HG02763 (cell line): ENCODE measurements around the gene CCDC93.

Experiments
- ATAC-seq: cut with Tn5 transposase; IDR thresholded peaks from one replicate; pipeline ENCODE4 v1.9.1; 2021; ENCODE audit warnings: mild to moderate bottlenecking, moderate library complexity; ENCODE audit not compliant: unreplicated experiment

CCDC93 gene

DNA sequence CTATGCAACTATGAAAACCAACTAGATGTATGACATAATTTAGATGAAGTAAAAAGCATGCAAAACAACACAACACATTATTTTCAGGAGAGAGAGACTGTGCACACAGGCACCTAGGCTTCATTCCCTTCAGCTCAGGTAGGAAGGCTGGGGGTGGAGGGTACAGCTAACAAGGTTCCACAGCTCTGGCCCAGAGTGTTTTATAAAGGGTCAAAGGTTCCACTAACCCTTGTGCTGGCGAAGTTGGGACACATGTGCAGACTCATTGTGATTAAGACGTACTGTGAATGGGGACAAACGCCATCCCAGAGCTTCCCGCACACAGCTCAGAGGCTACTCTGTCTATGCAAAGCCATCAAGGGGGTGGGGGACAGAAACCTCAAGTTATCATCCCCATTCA lies 19.1 kb downstream of the CCDC93 start:
- ATAC-seq: no peak

DNA sequence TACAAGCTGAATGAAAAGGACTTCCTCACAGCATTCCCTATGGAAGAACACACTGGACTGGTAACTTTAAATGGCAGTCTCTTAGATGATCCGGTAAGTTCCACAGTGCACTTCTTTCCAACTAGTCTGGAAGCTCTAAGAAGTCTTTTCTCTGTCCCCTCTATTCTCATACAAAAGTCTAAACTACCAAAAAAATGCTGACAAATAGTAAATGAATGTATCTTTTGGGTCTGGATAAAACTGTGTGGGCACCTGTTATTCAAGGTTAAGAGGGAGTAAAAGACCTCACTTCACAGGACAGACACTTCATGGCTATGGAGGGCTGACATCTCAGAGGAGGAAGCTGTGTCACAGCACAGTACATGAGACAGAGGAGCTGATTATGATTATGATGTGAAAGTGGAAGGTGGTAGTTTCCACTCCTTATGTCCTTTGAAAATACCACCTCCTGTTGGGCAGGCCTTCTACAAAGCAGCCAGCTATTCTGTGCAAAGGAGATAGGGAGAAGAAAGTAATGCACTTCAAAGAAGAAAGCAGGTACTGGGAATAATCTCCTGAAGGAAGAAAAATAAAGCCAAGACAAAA lies 23.9 kb downstream of the CCDC93 start:
- no peak for ATAC-seq

DNA sequence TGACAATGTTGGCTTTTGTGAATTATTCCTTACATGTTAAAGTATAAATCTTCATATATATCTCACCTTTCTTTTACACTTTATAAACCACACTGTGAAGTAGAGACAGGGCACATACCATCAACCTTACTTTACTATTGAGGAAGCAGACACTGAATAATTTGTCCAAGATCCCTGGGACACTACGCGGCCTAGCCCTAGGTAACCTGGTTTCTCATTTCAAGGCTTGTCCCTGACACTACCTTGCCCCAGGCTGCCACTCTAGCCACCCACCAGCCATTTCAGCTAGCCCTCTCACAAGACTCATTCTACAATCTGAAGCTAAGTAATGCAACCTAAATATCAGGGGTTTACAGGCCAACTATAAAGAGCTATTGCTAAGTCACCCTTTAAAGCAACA lies 26.7 kb downstream of the CCDC93 start:
- ATAC-seq: no peak

DNA sequence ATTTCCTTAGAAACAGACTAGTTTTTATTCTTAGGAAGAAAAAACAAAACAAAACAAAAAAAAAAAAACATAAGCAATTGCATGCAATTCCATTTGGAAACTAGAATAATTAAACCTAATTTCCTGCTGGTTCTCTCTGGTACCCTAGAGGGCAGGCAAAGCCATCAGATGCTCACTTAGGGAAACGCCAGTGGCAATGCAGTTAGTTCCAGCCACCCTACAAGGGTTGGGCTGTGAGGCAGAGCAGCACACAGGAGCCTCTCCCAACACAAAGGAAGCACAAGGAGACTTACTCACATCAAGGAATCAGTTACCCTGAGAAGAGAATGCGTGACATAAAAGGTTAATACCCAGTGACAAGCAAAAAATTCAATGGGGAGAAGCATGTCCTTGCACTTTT lies 28.8 kb downstream of the CCDC93 start:
- ATAC-seq: no peak

DNA sequence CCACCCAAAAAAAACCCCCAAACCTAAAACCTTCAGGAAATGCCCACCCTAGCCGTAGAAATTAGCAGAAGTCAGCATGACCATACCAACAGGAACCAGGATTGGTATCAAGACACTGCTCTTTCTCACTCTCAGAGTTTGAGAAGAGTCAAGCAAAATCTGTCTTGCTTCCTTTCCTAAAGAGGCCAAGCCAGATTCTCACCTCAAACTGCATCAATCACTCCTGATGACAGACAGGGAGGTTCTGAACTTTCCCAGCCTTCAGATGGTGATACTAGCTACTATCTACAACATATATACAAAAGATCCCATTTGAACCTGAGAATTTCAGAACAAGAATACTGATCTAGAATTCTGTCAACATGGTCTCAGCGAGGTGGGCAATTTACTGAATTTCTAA lies 29.7 kb downstream of the CCDC93 start:
- no peak for ATAC-seq

DNA sequence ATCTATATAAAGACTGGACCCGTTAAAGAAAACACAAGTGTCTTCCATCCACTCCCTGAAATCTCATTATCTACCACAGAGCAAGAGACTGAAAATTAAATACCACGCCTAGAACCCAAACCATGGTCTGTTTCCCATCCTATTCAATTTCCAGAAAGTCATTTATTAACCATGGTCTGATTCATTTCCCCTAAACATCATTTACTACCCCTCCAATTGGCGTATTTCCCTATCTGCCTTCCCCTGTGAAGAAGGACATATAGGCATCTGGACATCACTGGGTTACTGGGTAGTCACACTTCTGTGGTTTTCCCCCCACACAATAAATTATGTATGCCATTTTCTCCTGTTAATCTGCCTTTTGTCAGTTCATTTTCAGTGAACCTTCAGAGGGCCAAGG lies 30.8 kb downstream of the CCDC93 start:
- no peak for ATAC-seq

DNA sequence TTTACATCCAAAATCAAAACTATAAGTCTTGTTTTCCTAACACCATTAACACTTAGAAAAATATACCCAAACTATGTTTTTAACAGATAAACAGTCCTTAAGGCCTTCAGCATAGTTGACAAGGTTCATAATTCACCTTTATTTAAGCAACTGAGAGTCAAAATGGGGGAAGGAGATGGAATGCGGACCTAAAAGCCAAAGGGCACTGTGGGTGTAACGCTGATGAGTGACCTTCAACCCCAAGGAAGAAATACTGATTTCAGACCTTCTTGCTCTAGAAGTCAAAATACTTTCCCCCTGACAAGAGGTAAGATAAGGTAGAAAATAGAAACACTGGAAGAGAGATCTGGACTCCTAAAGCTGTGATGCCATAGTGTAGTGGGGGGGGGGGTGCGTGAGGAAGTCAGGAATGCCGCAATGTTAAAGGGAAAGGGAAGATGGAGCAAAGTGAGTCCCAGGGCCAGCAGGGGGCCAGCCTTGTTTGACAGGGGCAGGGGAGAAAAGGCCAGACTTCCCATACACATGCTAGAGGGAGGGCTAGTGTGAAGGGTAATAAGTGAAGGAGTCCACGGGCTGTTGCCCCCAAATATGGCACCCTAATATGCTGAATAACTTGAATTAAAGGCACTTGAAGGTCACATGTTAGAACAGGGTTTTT lies 31.4 kb downstream of the CCDC93 start:
- ATAC-seq: no peak

DNA sequence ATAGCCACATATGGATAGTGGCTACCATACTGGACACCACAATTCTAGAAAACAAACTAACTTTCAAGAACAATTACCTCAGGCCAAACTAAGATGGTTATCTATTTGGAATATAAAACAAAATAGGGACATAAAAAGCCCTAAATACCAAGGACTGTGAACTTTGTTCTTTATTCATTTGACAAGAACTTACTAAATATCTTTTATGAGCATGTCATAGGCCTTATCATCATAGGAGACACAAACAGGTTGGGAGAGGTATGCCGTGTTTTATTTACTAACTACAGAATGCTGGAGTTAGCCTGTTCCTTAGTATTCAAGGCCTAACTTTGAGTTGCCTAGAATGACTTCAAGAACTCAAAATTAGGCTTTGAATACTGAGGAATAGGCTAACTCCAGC lies 32.1 kb downstream of the CCDC93 start:
- no peak for ATAC-seq

DNA sequence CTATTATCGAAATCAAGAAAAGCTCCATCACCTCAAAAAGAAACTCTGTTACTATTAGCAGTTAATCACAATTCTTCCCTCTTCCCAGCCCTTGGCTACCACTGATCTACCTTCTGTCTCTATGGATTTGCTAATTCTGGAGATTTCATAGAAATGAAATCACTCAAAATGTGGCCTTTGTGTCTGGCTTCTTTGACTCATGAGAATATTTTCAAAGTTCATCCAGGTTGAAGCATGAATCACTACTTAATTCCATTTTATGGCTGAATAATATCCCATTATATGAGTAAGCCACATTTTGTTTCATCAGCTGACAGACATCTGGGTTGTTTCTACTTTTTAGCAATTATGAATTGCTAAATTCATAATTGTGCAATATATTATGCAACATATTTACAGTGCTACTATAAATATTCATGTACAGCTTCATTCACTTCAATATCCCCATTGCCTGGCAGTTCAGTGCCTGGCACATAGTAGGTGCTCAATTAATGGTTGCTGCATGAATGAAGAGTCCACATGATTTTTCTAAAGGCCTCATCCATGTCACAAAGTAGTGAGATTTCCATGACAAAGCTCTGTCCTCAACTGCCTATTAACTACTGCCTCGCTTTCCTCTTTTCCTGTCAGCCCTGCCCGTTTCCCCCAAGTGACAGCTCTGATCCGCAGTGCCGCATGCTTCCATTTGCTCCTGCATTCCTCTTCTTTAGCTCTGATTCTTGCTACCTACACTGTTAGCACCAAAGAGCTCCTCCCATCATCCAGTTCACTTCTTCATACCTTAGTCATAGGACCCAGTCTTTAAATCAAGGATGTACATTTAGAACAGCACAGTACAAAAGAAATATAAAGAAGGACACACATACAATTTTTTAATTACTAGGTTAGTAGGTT lies 32.8 kb downstream of the CCDC93 start:
- no peak for ATAC-seq

DNA sequence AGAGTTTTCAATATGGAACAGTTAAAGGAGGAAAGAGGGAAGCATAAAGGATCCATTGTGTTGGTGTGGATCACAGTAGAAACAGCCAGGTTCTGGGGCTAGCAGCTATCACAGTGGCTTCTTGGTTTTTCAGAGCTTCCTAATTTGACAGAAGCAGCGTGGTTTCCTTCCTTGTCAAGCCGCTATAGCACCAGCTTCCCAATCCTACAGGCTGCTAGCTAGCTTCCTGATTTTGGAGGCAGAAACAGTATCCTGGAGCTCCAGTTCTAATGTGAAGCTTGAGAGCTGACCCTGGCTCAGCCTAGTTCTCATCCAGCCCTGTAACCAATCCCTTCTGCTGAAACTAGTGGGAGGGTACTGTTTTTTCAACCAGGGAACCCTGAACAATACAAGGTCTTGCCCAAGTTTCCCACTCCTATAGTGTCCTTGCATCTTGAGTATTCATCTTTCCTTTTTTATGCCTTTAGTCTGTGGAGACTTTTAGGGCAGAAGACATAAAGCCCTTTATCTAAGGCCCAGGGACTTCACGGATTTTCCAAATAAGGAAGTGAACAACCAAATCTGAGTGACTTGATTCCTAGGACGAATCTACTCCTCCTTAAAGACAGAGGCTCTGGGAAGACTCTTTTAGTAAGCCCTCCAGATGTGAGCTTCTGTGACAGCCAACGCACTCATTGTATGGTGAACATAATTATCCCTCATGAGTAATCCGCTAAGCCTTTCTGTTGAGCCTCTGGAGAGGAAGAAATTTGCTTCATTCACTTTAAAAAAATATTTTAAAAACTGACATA lies 33.8 kb downstream of the CCDC93 start:
- no peak for ATAC-seq

DNA sequence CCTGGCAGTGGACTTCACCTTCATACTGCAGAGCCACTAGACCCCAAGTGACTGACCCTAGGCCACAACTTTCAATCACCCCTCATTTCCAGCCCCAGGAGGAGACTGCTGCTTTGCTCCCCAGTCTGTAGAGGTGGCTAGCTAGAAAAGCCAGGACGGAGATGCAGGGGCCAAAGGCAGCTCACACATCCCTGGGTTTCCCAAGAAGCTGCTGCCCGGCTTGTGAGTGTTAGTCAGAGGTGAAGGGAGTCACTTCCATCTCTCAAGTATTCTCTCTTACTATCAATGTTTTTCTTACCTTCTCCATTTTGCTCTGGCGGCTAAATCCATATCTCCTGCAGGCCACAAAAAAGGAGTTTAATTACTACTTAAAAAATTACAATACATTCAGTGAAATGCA lies 36.2 kb downstream of the CCDC93 start:
- no peak for ATAC-seq

DNA sequence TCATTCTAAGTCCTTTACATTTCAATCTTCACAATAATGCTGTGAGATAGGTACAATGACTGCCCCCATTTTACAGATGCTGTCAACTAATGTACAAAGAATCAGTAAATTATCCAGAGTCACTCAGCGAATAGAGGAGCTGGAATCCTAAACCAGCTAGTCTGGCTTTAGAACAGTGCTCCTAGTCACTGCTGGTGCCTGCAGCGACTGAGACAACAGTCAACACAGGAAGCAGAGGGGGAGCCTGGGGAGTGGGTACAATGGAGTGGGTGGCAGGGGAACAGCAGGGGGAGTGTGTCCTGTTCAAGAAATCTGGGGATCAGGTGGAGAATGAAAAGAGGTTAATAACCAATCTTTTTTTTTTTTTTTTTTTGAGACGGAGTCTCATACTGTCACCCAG lies 37.3 kb downstream of the CCDC93 start:
- ATAC-seq: no peak

DNA sequence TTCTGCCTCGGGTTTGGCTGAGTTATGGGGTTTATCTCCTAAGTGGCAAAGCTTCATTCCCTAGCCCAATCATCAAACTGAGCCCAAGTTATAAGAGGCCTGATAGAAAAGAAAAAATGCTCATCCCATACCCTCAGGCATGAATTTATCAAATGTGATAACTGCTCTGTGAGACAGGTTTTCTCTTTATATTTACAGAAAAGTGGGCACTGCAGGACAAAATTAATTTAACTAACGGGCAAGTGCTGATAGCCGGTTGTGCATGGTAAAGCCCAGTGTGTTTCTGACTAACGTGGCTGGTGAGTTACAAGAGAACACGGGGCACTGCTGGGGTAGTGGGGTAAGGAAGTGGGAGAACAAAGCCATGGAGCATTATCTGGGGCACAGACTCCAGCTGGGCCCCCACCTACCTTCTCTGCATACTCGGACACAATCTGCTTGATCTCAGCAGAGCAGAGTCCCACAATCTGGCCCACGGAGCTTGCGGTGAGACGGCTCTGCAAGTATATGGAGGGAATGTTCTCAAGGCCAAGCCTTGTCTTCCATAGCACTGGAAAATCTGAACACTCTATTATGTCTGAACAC lies 40.3 kb downstream of the CCDC93 start:
- no peak for ATAC-seq

DNA sequence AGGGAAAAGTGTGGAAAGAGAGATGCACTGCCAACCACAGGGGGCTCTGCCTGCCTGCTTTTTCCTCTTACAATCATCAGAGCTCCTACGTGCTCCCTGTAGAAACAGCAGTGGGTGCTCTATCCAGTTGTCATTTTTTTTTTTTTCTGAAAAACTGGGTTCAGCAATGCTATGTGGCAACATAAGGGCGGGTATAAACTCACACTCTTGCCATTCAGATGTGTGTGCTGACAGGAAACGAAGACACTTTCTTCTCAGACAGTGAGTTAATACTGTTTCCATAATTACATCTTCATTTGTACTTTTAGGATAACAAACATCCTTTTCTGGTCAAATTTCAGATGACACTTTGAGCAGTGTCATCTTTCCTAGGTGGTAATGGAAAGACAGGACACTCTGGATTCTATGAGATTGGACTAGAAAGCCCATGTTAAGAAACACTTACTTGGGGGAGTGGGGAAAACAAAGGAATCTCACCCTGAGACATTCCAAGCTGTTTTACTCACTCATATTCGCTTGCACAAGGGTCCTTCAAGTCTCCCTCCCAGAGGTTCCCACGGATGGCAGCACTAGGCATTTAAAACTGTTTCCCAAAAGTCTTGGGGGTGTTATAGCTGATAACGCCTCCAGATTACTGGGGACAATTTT lies 41.3 kb downstream of the CCDC93 start:
- ATAC-seq: no peak

DNA sequence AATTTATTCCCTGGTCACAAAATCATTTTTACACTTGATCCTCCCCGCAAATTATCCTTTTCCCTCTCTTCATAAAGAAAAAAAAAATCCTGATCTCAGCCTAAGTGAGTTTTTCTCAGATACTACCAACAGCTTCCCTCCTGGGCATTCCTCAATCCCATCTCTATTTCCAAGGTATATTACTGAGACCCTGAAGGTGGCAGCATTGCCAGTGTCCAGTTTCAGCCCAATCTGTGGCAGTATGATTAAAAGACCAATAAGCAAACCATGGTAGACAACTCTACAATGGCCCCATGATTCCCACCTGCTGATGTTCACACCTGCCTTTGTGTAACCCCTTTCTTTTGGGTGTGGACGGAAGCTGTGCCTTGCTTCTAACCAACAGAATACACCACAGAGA lies 45.1 kb downstream of the CCDC93 start:
- no peak for ATAC-seq

DNA sequence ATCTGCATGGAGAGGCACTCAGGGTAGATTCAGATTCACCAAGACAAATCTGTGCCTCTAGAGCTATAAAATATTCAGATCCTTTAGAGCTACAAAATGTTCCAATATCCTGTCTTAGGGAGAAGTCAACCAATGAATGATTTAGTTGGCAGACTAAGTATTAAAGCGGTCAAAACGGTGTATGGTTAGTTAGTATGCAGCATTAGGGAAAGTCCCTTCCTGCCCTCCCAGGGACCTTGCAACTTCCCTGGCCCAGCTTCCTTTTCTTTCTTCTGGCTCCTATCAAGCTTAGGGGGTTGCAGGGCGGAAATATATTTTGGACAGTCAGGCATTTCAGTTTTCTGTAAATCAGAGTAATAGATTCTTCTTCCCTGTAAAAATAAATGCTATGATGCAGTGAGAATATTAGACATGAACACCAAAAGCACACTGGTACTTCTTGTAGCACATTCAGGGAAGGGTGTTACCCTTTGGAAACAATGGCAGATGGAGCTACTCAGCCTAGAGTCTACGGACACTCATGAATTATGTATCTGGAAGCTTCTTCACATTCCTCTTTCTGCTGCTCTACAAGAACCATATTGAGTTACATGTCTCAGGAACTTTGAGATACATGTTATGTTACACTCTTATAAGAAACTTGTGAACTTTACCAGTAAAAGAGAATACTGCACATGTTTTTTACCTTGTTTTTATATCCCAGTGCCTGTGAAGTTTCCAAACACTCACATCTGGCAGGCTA lies 45.7 kb downstream of the CCDC93 start:
- ATAC-seq: no peak

DNA sequence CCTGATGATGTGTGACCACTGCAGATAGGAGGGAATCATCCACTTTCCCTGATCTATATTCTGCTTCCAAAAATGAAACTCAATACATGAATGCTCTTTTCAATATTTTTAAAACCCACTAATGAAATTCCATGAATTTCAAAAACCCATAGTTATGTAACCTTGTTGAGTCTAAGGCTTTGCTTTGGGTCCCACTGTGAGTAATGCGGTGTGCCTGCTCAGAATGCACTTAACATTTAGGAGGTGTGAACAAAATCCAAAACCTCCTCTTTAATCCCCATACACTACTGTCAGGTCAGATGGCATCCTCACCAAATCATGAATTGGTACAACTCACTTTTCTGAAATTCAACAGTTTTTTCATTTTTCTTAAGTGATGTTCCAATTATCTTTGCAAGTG lies 50.4 kb downstream of the CCDC93 start:
- ATAC-seq: no peak

DNA sequence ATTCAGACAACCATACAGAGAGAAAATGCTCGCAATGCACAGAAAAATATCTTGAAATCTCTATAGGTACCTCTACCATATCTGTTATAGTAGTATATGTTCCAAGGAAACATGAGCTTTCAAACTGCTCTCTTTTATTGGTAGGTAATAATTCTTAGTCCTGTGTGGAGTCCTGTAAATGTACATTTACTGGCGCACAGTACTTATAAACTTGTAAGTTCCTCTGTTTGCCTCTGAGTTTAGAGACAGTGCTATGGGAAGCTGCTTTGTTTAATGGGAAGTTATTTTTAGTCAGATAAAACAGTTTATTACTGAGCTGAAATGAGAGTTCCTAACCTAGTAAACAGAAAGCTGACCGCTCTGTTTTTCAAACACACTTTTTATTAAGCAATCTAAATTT lies 52.7 kb downstream of the CCDC93 start:
- no peak for ATAC-seq

DNA sequence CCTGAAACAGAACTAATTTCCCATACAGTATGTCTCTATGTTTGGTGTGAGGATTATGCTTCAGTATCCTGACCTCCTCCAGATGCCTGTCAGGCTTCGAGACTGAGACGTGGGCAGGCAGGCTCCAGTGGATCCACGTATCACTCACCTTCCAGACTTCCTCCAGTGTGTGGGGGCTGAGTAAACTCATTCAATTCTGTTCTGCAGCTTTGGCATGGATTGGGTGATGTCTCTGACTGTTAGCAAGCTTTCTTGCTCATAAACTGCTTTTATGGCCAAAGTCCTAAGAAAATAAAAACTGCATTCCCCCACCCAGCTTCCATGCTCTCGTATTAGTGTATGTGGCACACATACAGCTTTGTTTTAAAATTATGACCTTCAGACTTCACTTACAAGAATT lies 53.6 kb downstream of the CCDC93 start:
- ATAC-seq: no peak

DNA sequence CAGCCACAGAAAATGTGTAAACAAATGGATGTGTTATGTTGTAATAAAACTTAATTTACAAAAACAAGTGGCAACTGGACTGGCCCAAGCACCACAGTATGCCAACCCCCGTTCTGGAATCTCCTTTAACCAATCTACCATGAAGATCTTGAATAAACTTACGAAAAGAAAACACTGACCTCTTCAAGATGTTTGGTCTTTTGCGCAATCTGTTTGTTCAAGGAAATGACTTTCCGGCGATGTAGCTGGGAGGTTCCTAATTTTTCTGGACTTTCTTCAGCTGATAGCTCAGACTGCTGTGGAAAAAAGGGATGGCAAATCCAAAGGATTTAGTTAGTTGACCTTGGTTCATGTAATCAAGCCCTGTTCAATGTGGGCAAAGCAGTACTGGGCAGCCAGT lies 55.7 kb downstream of the CCDC93 start:
- no peak for ATAC-seq
